CD14-positive monocyte (primary cell): ENCODE results near the gene NANOGP8. TPM values are rescaled to one million over a fixed set of nuclear protein-coding genes. Genes with fewer than 3 reads are reported as not detected.
"Not testable (repeated sequence)": the region's sequence is repeated elsewhere in the genome, so short reads cannot be mapped to it uniquely, and the experiment has no call there.

ENCODE experiments used
- DNase-seq, 3 donors: peaks; one replicate each; pipeline ENCODE4 v3.0.0-alpha.2; 2011 to 2022
- H2AFZ ChIP-seq: 2 replicates; pipeline ENCODE4 v1.6.0; 2012; ENCODE audit warnings: mild to moderate bottlenecking, low read depth, low read length, inconsistent platforms; ENCODE audit not compliant: insufficient read depth, poor library complexity, severe bottlenecking
- H3K27ac ChIP-seq, 2 donors: 1 replicate in 1 of 2; 2 replicates in 1 of 2; pipeline ENCODE4 v1.5.1; 2012 to 2013; ENCODE audit warnings: low read length in 2 of 2, control low read depth in 1 of 2, inconsistent platforms in 1 of 2, low read depth in 1 of 2, mild to moderate bottlenecking in 1 of 2
- H3K27me3 ChIP-seq, 2 donors: one replicate each; pipeline versions ENCODE4 v1.6.0 to v1.6.1; 2011 to 2013; ENCODE audit warnings: low read length in 2 of 2; ENCODE audit not compliant: control insufficient read depth in 2 of 2, insufficient read depth in 2 of 2
- H3K36me3 ChIP-seq, 2 donors: replicated peaks in 1 of 2; 1 replicate in 1 of 2; 2 replicates in 1 of 2; pipeline versions ENCODE4 v1.5.1 to v1.6.1; 2012 to 2013; ENCODE audit warnings: low read length in 2 of 2, control low read depth in 1 of 2, inconsistent platforms in 1 of 2, mild to moderate bottlenecking in 1 of 2; ENCODE audit not compliant: insufficient read depth in 2 of 2, control insufficient read depth in 1 of 2
- H3K4me1 ChIP-seq, 2 donors: 1 replicate in 1 of 2; 2 replicates in 1 of 2; pipeline versions ENCODE4 v1.5.1 to v1.6.1; 2012 to 2013; ENCODE audit warnings: low read length in 2 of 2, control low read depth in 1 of 2, inconsistent platforms in 1 of 2, mild to moderate bottlenecking in 1 of 2, moderate library complexity in 1 of 2; ENCODE audit not compliant: insufficient read depth in 2 of 2, control insufficient read depth in 1 of 2
- H3K4me2 ChIP-seq: replicated peaks from 2 replicates; pipeline ENCODE3; 2012; ENCODE audit warnings: low read length, moderate library complexity, mild to moderate bottlenecking; ENCODE audit not compliant: poor library complexity, severe bottlenecking; ENCODE audit errors: extremely low read depth
- H3K4me3 ChIP-seq, 3 experiments: fragments of 200-600 bp in 1 of 3; sonication (generic) in 1 of 3; replicated peaks in 1 of 3; 1 replicate in 2 of 3; 2 replicates in 1 of 3; pipeline ENCODE4 v1.5.1; 2011 to 2013; ENCODE audit warnings: low read length in 3 of 3, mild to moderate bottlenecking in 3 of 3, control low read depth in 2 of 3, low read depth in 2 of 3, inconsistent platforms in 1 of 3, moderate library complexity in 1 of 3
- H3K79me2 ChIP-seq: 2 replicates; pipeline ENCODE4 v1.6.0; 2012; ENCODE audit warnings: mild to moderate bottlenecking, control low read depth, inconsistent platforms, low read length, moderate library complexity; ENCODE audit not compliant: insufficient read depth
- H3K9ac ChIP-seq: 2 replicates; pipeline ENCODE4 v1.6.0; 2017; ENCODE audit warnings: low read length, mild to moderate bottlenecking; ENCODE audit not compliant: insufficient read depth, poor library complexity, severe bottlenecking
- H3K9me3 ChIP-seq, 2 donors: replicated peaks in 1 of 2; 1 replicate in 1 of 2; 2 replicates in 1 of 2; pipeline versions ENCODE4 v1.5.1 to v1.6.1; 2012 to 2013; ENCODE audit warnings: low read length in 2 of 2, control low read depth in 1 of 2; ENCODE audit not compliant: control insufficient read depth in 1 of 2, insufficient read depth in 1 of 2
- H4K20me1 ChIP-seq: 2 replicates; pipeline ENCODE4 v1.6.0; 2012; ENCODE audit warnings: mild to moderate bottlenecking, low read length, control low read depth, moderate library complexity; ENCODE audit not compliant: insufficient read depth
- H3K27ac Mint-ChIP-seq, 7 donors: one replicate each; pipeline ENCODE4 v1.8.0; 2020; ENCODE audit warnings: mild to moderate bottlenecking in 7 of 7, mixed read lengths in 7 of 7, moderate library complexity in 6 of 7, inconsistent platforms in 2 of 7
- H3K27me3 Mint-ChIP-seq, 3 donors: one replicate each; pipeline ENCODE4 v1.8.0; 2021 to 2022; ENCODE audit warnings: low read depth in 3 of 3, mild to moderate bottlenecking in 3 of 3, mixed read lengths in 3 of 3, moderate library complexity in 3 of 3, inconsistent platforms in 1 of 3
- H3K36me3 Mint-ChIP-seq, 2 donors: one replicate each; pipeline ENCODE4 v1.8.0; 2020; ENCODE audit warnings: mixed read lengths in 2 of 2, inconsistent platforms in 1 of 2, mild to moderate bottlenecking in 1 of 2
- H3K4me1 Mint-ChIP-seq: one replicate; pipeline ENCODE4 v1.8.0; 2020; ENCODE audit warnings: mild to moderate bottlenecking, mixed read lengths
- H3K4me3 Mint-ChIP-seq, 2 donors: one replicate each; pipeline ENCODE4 v1.8.0; 2020; ENCODE audit warnings: mild to moderate bottlenecking in 2 of 2, mixed read lengths in 2 of 2, moderate library complexity in 1 of 2
- H3K9me3 Mint-ChIP-seq, 7 donors: one replicate each; pipeline ENCODE4 v1.8.0; 2020 to 2022; ENCODE audit warnings: mixed read lengths in 7 of 7, mild to moderate bottlenecking in 6 of 7, moderate library complexity in 6 of 7, inconsistent platforms in 2 of 7
- WGBS: methylation state at CpG from one replicate; pipeline ENCODE4 v1.1.5; 2013; ENCODE audit warnings: missing lambda C conversion rate; ENCODE audit not compliant: insufficient coverage; 5-methylcytosine and 5-hydroxymethylcytosine counted together
- intact Hi-C, 2 donors: fragments of 100-400 bp; cut with micrococcal nuclease; formaldehyde crosslinking; loops; one replicate each; pipeline versions ENCODE4 v1.15.0 to v1.15.1; 2023
- polyA plus RNA-seq, 3 donors: library from polyadenylated mRNA; depleted of rRNA in 1 of 3; unstranded in 2 of 3; stranded (reverse) in 1 of 3; fragments of 300-500 nt in 2 of 3; fragments of >200 nt in 1 of 3; fragmentation: Illumina TruSeq in 2 of 3; gene quantifications; 1 replicate in 2 of 3; 2 replicates in 1 of 3; pipeline ENCODE4 v1.2.3, GENCODE V29; 2012 to 2021
- TF ChIP-seq, protein P1 (sequence below): fragments of 200-600 bp; IDR thresholded peaks from one replicate; pipeline ENCODE4 v1.8.0; 2022; ENCODE audit warnings: antibody characterized with exemption, mild to moderate bottlenecking

The NANOGP8 gene
- polyA plus RNA-seq, 3 donors, result not detected

GRCh38 chr15:35088329-35088728 is 3.2 kb upstream of the NANOGP8 start:
- no peak overlapping the region for H3K4me3 Mint-ChIP-seq
- no peak overlapping the region for H3K4me3 ChIP-seq
- H2AFZ ChIP-seq, result no peak overlapping the region
- peaks cover 0 to 6% (median 2%) of the 10 kb centered on the region in 3 donors for H3K27me3 Mint-ChIP-seq
- no peaks in the 10 kb centered on the region for H3K79me2 ChIP-seq
- no peak overlapping the region for H3K9ac ChIP-seq
- no peaks in the 10 kb centered on the region for H3K27me3 ChIP-seq
- intact Hi-C loops, result no loop called here
- no peak overlapping the region for H3K27ac Mint-ChIP-seq
- H3K27ac ChIP-seq, result no peak overlapping the region
- TF ChIP-seq, protein P1, sequence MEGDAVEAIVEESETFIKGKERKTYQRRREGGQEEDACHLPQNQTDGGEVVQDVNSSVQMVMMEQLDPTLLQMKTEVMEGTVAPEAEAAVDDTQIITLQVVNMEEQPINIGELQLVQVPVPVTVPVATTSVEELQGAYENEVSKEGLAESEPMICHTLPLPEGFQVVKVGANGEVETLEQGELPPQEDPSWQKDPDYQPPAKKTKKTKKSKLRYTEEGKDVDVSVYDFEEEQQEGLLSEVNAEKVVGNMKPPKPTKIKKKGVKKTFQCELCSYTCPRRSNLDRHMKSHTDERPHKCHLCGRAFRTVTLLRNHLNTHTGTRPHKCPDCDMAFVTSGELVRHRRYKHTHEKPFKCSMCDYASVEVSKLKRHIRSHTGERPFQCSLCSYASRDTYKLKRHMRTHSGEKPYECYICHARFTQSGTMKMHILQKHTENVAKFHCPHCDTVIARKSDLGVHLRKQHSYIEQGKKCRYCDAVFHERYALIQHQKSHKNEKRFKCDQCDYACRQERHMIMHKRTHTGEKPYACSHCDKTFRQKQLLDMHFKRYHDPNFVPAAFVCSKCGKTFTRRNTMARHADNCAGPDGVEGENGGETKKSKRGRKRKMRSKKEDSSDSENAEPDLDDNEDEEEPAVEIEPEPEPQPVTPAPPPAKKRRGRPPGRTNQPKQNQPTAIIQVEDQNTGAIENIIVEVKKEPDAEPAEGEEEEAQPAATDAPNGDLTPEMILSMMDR, result no peak
- no peaks in the 10 kb centered on the region for H3K4me1 ChIP-seq
- no peak overlapping the region for H3K4me2 ChIP-seq
- DNase-seq, result no peak
- H3K36me3 ChIP-seq, result no peaks in the 10 kb centered on the region
- no peaks in the 10 kb centered on the region for H3K4me1 Mint-ChIP-seq
- no peaks in the 10 kb centered on the region for H3K36me3 Mint-ChIP-seq
- WGBS, result 100% methylated on average over 1 of the region's 1 CpG
- H3K9me3 ChIP-seq, result peaks cover 0 to 5% of the 10 kb centered on the region in 2 donors
- peaks cover 0 to 13% (median 11%) of the 10 kb centered on the region in 7 donors for H3K9me3 Mint-ChIP-seq
- no peaks in the 10 kb centered on the region for H4K20me1 ChIP-seq

- Histone ChIP-seq H4K20me1 (no peaks in the 10 kb centered on the region), H3K36me3 (no peaks in the 10 kb centered on the region), H3K4me2 (no peak overlapping the region), H3K4me1 (no peaks in the 10 kb centered on the region), H3K4me3 (no peak overlapping the region), H3K27me3 (no peaks in the 10 kb centered on the region), H3K27ac (no peak overlapping the region), H2AFZ (no peak overlapping the region), H3K79me2 (no peaks in the 10 kb centered on the region), H3K9me3 (peaks cover under 1 to 3% of the 10 kb centered on the region in 2 donors), H3K9ac (no peak overlapping the region)
- 94% methylated on average over 3 of the region's 3 CpGs for WGBS
- Mint-ChIP-seq H3K36me3 (no peaks in the 10 kb centered on the region), H3K4me1 (no peaks in the 10 kb centered on the region), H3K27ac (no peak overlapping the region), H3K9me3 (peaks cover under 1 to 11% (median 7%) of the 10 kb centered on the region in 7 donors), H3K4me3 (no peak overlapping the region), H3K27me3 (peaks cover 0 to 5% (median 1%) of the 10 kb centered on the region in 3 donors)
- intact Hi-C loops, result no loop called here
- DNase-seq, result no peak
- TF ChIP-seq, protein P1, result no peak
These were observed 2.7 kb upstream of the NANOGP8 start for GRCh38 chr15:35087759-35088158.

DNA sequence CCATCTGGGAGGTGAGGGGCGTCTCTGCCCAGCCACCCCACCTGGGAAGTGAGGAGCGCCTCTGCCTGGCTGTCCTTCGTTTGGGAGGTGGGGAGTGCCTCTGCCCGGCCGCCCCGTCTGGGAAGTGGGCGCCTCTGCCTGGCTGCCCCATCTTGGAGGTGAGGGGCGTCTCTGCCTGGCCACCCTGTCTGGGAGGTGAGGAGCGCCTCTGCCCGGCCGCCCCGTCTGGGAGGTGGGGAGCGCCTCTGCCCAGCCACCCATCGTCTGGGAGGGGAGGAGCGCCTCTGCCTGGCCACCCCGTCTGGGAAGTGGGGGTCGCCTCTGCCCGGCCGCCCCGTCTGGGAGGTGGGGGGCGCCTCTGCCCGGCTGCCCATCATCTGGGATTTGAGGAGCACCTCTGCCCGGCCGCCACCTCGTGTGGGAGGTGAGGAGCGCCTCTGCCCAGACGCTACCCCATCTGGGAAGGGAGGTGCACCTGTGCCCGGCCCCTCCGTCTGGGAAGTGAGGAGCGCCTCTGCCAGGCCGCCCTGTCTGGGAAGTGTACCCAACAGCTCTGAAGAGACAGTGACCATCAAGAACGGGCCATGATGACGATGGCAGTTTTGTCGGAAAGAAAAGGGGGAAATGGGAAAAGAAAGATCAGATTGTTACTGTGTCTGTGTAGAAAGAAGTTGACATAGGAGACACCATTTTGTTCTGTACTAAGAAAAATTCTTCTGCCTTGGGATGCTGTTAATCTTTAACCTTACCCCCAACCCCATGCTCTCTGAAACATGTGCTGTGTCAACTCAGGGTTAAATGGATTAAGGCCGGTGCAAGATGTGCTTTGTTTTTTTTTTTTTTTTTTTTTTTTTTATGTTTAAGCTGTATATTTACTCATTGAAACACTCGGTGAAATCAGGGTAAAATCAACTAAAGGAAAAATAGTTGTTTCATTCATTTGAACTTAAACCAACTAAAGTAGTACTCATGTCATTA is 2.4 kb downstream of the NANOGP8 start:
- H3K4me1 ChIP-seq, H3K27ac Mint-ChIP-seq, H3K4me2 ChIP-seq, DNase-seq, H3K9ac ChIP-seq, H4K20me1 ChIP-seq, intact Hi-C loops, H3K4me3 ChIP-seq, H3K27me3 Mint-ChIP-seq, H3K36me3 Mint-ChIP-seq, H3K27ac ChIP-seq, H2AFZ ChIP-seq, H3K4me1 Mint-ChIP-seq, H3K79me2 ChIP-seq, H3K36me3 ChIP-seq, H3K4me3 Mint-ChIP-seq, H3K27me3 ChIP-seq: not testable (repeated sequence)
- H3K9me3 ChIP-seq, result peaks cover 0 to 13% of the 10 kb centered on the region in 2 donors
- peaks cover 2 to 11% (median 6%) of the 10 kb centered on the region in 7 donors for H3K9me3 Mint-ChIP-seq
- WGBS, result 90% methylated on average over 20 of the region's 36 CpGs
